Hepatocyte (in vitro differentiated cells): ENCODE data around the gene MIF.
"Not testable (repeated sequence)": the region's sequence is repeated elsewhere in the genome, so short reads cannot be mapped to it uniquely, and the experiment has no call there.

Experiments used
- CTCF ChIP-seq: fragments of 200-600 bp; sonication (generic); IDR thresholded peaks from 2 replicates; pipeline ENCODE4 v1.5.1; 2016; ENCODE audit warnings: antibody characterized with exemption, mild to moderate bottlenecking; ENCODE audit not compliant: poor library complexity
- EZH2 ChIP-seq: fragments of 200-600 bp; sonication (generic); IDR thresholded peaks from 2 replicates; pipeline ENCODE4 v1.6.1; 2016; ENCODE audit warnings: antibody characterized with exemption, mild to moderate bottlenecking, borderline replicate concordance

DNA sequence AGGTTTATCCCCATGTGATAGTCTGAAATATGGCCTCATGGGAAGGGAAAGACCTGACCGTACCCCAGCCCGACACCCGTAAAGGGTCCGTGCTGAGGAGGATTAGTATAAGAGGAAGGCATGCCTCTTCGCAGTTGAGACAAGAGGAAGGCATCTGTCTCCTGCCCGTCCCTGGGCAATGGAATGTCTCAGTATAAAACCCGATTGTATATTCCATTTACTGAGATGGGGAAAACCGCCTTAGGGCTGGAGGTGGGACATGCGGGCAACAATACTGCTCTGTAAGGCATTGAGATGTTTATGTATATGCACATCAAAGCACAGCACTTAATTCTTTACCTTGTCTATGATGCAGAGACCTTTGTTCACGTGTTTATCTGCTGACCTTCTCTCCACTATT is 13.2 kb downstream of the MIF start:
- TF ChIP-seq CTCF, EZH2: not testable (repeated sequence)
